MCF 10A (cell line): ENCODE data around the gene MTMR12. TPM values are rescaled to one million over a fixed set of nuclear protein-coding genes. Genes with fewer than 3 reads are reported as not detected.
"Not testable (repeated sequence)": the region's sequence is repeated elsewhere in the genome, so short reads cannot be mapped to it uniquely, and the experiment has no call there.

Source experiments
- BruUV-seq: library from RNA; stranded (reverse); fragments of 400-500 nt; replicated peaks from 2 replicates; lab custom pipeline; 2021; lab: Mats Ljungman, UMichigan
- CTCF ChIA-PET: fragments of 300-600 bp; sonication (Branson Sonifier 250); formaldehyde crosslinking; extraction: SDS; loops from one replicate; lab custom pipeline; 2021; ENCODE audit warnings: antibody characterized with exemption, inconsistent platforms; lab: Yijun Ruan, JAX
- POLR2A ChIA-PET: fragments of 300-600, 350-650 bp; sonication (Branson Sonifier 250); formaldehyde crosslinking; extraction: SDS; loops from one replicate; lab custom pipeline; 2020; ENCODE audit warnings: antibody characterized with exemption, inconsistent platforms; lab: Yijun Ruan, JAX
- DNase-seq: peaks from one replicate; pipeline ENCODE4 v3.0.0-alpha.2; 2018; ENCODE audit not compliant: unreplicated experiment
- H3K27ac Mint-ChIP-seq: one replicate; pipeline ENCODE4 v1.8.0; 2022; ENCODE audit warnings: mild to moderate bottlenecking, low read depth, mixed read lengths; ENCODE audit not compliant: unreplicated experiment
- H3K27me3 Mint-ChIP-seq: one replicate; pipeline ENCODE4 v1.8.0; 2022; ENCODE audit warnings: mixed read lengths; ENCODE audit not compliant: insufficient read depth, unreplicated experiment
- H3K36me3 Mint-ChIP-seq: one replicate; pipeline ENCODE4 v1.8.0; 2022; ENCODE audit warnings: mild to moderate bottlenecking, moderate library complexity, mixed read lengths; ENCODE audit not compliant: insufficient read depth, unreplicated experiment
- H3K4me1 Mint-ChIP-seq: one replicate; pipeline ENCODE4 v1.8.0; 2022; ENCODE audit warnings: mixed read lengths; ENCODE audit not compliant: insufficient read depth, unreplicated experiment
- H3K4me3 Mint-ChIP-seq: one replicate; pipeline ENCODE4 v1.8.0; 2022; ENCODE audit warnings: mild to moderate bottlenecking, moderate library complexity, mixed read lengths; ENCODE audit not compliant: unreplicated experiment
- H3K9me3 Mint-ChIP-seq: one replicate; pipeline ENCODE4 v1.8.0; 2022; ENCODE audit warnings: mixed read lengths; ENCODE audit not compliant: unreplicated experiment
- CTCF ChIP-seq: fragments of 200-600 bp; IDR thresholded peaks from one replicate; pipeline ENCODE4 v1.8.0; 2022; ENCODE audit warnings: antibody characterized with exemption, mild to moderate bottlenecking; ENCODE audit not compliant: unreplicated experiment
- intact Hi-C: fragments of 100-400 bp; cut with micrococcal nuclease; formaldehyde crosslinking; loops from 2 replicates; pipeline ENCODE4 v1.14.1; 2022
- total RNA-seq: library from RNA; stranded (reverse); gene quantifications from 2 replicates; pipeline ENCODE4 v1.2.3, GENCODE V29; 2022

MTMR12 gene
- total RNA-seq, 1 experiment from 2014 or later = 24.4 TPM

- Mint-ChIP-seq H3K36me3 (no peaks in the 10 kb centered on the region), H3K27ac (no peak overlapping the region), H3K4me3 (no peak overlapping the region), H3K27me3 (no peaks in the 10 kb centered on the region), H3K9me3 (no peaks in the 10 kb centered on the region), H3K4me1 (no peaks in the 10 kb centered on the region)
- CTCF ChIA-PET = interaction anchor here (0.7 kb wide), 1 partner anchor 22 kb away, joined by 4 read pairs; no protein-coding TSS in a partner anchor
- POLR2A ChIA-PET = no interaction called here
- DNase-seq = no peak
- no TSS peak for BruUV-seq
- TF ChIP-seq CTCF = no peak
- intact Hi-C loops = no loop called here
Observed at GRCh38 chr5:32210151-32210550, 102.6 kb downstream of the MTMR12 start.

GRCh38 chr5:32208837-32209236, 103.9 kb downstream of the MTMR12 start:
- H3K9me3 Mint-ChIP-seq, CTCF ChIA-PET, H3K4me1 Mint-ChIP-seq, DNase-seq, H3K36me3 Mint-ChIP-seq, H3K27ac Mint-ChIP-seq, intact Hi-C loops, BruUV-seq, H3K4me3 Mint-ChIP-seq, POLR2A ChIA-PET: not testable (repeated sequence)
- H3K27me3 Mint-ChIP-seq = peaks cover 10% of the 10 kb centered on the region

GRCh38 chr5:32207355-32207634, 105.4 kb downstream of the MTMR12 start:
- no peak for TF ChIP-seq CTCF
- Mint-ChIP-seq H3K4me3 (no peak overlapping the region), H3K4me1 (no peaks in the 10 kb centered on the region), H3K36me3 (no peaks in the 10 kb centered on the region), H3K27me3 (peaks cover 10% of the 10 kb centered on the region), H3K9me3 (no peaks in the 10 kb centered on the region), H3K27ac (no peak overlapping the region)
- DNase-seq = no peak
- no TSS peak for BruUV-seq
- POLR2A ChIA-PET = interaction anchor here (0.6 kb wide), 1 partner anchor 126 kb away, joined by 3 read pairs; no protein-coding TSS in a partner anchor
- CTCF ChIA-PET = interaction anchor here (1.2 kb wide), 1 partner anchor 42 kb away, joined by 3 read pairs; no protein-coding TSS in a partner anchor
- intact Hi-C loops = no loop called here

- Mint-ChIP-seq H3K9me3 (no peaks in the 10 kb centered on the region), H3K27me3 (peaks cover 10% of the 10 kb centered on the region), H3K4me3 (no peak overlapping the region), H3K27ac (no peak overlapping the region), H3K36me3 (no peaks in the 10 kb centered on the region), H3K4me1 (no peaks in the 10 kb centered on the region)
- no peak for TF ChIP-seq CTCF
- no peak for DNase-seq
- intact Hi-C loops = no loop called here
- BruUV-seq = no TSS peak
- CTCF ChIA-PET = interaction anchor here (0.9 to 1.2 kb wide), 2 partner anchors 26 to 43 kb away, joined by 3 to 6 read pairs; no protein-coding TSS in a partner anchor
- POLR2A ChIA-PET = interaction anchor here (0.6 to 0.8 kb wide), 2 partner anchors 37 to 127 kb away, joined by 3 to 4 read pairs; no protein-coding TSS in a partner anchor
Observed at GRCh38 chr5:32206509-32207354, 106.0 kb downstream of the MTMR12 start.
